Measurements from ENCODE around the gene RNF11. TPM values are rescaled to one million over a fixed set of nuclear protein-coding genes. Genes with fewer than 3 reads are reported as not detected.

RNF11 gene
- total and polyA plus RNA-seq, 2 of the 8 experiments (the other 6 are each of a cell fraction or from before 2014, with no cell fraction given) = 49.6 to 54.2 TPM

GRCh38 chr1:51294566-51295184, 58.6 kb downstream of the RNF11 start:
- Histone ChIP-seq H2AK5ac (ENCODE audit: low read depth, low read length) (no peak overlapping the region), H3K9me3 (ENCODE audit: insufficient read depth in 2 of 2, low read depth in 1 of 2, low read length in 1 of 2) (peaks cover 0 to 3% of the 10 kb centered on the region in 2 experiments; a peak in 1 of 4 replicates), H3K56ac (replicated peaks; ENCODE audit: insufficient read length, low read depth, low read length) (no peak overlapping the region), H3K27me3 (replicated peaks in 1 of 4; ENCODE audit: control insufficient read depth in 3 of 4, extremely low read depth in 1 of 4, insufficient read depth in 3 of 4, low read length in 3 of 4) (no peaks in the 10 kb centered on the region; a peak in 1 of 7 replicates), H3K27ac (ENCODE audit: low read depth, low read length) (no peak overlapping the region), H3K18ac (ENCODE audit: extremely low read depth, low read length) (no peak overlapping the region), H3K23ac (ENCODE audit: insufficient read length) (no peak overlapping the region), H3K4me3 (ENCODE audit: extremely low read depth in 1 of 4, insufficient read depth in 2 of 4, low read depth in 3 of 4, low read length in 4 of 4) (no peak overlapping the region), H2BK5ac (ENCODE audit: low read depth, low read length) (no peak overlapping the region), H4K91ac (replicated peaks; ENCODE audit: insufficient read length, low read length) (no peak overlapping the region), H4K8ac (ENCODE audit: extremely low read depth, insufficient read depth, low read length) (no peak overlapping the region), H3K4me2 (ENCODE audit: insufficient read depth in 1 of 2, low read depth in 2 of 2, low read length in 2 of 2) (no peak overlapping the region), H3K36me3 (ENCODE audit: control insufficient read depth in 2 of 4, insufficient read depth in 4 of 4, low read length in 3 of 4) (no peaks in the 10 kb centered on the region), H2AFZ (ENCODE audit: low read length) (no peak overlapping the region), H2BK120ac (replicated peaks; ENCODE audit: low read depth, low read length) (no peak overlapping the region), H2BK12ac (ENCODE audit: low read depth, low read length) (no peak overlapping the region), H3K14ac (ENCODE audit: insufficient read length) (no peak overlapping the region), H3K23me2 (ENCODE audit: low read depth, low read length) (no peaks in the 10 kb centered on the region), H3K9ac (replicated peaks in 1 of 4; ENCODE audit: extremely low read depth in 1 of 4, low read depth in 3 of 4, low read length in 3 of 4) (no peak overlapping the region), H3K79me1 (ENCODE audit: low read depth, low read length) (no peaks in the 10 kb centered on the region), H2BK20ac (ENCODE audit: low read length) (no peak overlapping the region), H3K79me2 (ENCODE audit: control insufficient read depth in 1 of 2, insufficient read depth in 2 of 2, low read length in 2 of 2) (no peaks in the 10 kb centered on the region), H2BK15ac (ENCODE audit: low read length) (no peak overlapping the region), H4K20me1 (replicated peaks in 1 of 2; ENCODE audit: control insufficient read depth in 1 of 2, insufficient read depth in 2 of 2, low read length in 2 of 2) (no peaks in the 10 kb centered on the region), H4K5ac (ENCODE audit: insufficient read length, low read depth, low read length) (no peak overlapping the region), H3K4ac (replicated peaks; ENCODE audit: insufficient read length, low read depth, low read length) (no peak overlapping the region), H3K4me1 (replicated peaks in 1 of 4; ENCODE audit: control insufficient read depth in 3 of 4, insufficient read depth in 4 of 4, low read length in 3 of 4) (peaks cover 0 to 7% (median 5%) of the 10 kb centered on the region in 4 experiments; a peak in 5 of 7 replicates)
- FAIRE-seq (no peak), DNase-seq (ENCODE audit: low read depth in 1 of 2, low spot score in 2 of 2) (no peak)
- POLR2A ChIA-PET (ENCODE audit: partially characterized antibody) = interaction anchor here (1.6 to 1.8 kb wide), 2 partner anchors 18 to 224 kb away, joined by 3 to 6 read pairs; no protein-coding TSS in a partner anchor
- WGBS, 2 experiments (ENCODE audit: extremely low coverage in 1 of 2, insufficient coverage in 1 of 2, insufficient read length in 1 of 2, insufficient replicate concordance in 2 of 2, low coverage in 1 of 2, low lambda C conversion rate in 2 of 2, missing lambda C conversion rate in 1 of 2) = 96% methylated on average over 11 of the region's 11 CpGs; no CpG with 5 or more reads in 1 of the 2 experiments
- CTCF ChIA-PET (ENCODE audit: partially characterized antibody) = interaction anchor here (0.9 to 4.5 kb wide), 12 partner anchors 11 to 240 kb away, joined by 3 to 39 read pairs (median 6); partner anchors contain the start of gene TTC39A
